ENCODE measurements around the gene RUNX2.

- no peak for TF ChIP-seq CTCF (IDR thresholded peaks at IDR 0.05; ENCODE audit: insufficient read depth, low read depth, low read length)
- no peak for TF ChIP-seq EZH2 (IDR thresholded peaks at IDR 0.05; ENCODE audit: insufficient read depth, low read length)
Observed at GRCh38 chr6:45297320-45297719, 30.8 kb upstream of the RUNX2 start.
